Nephron (organoid): ENCODE results near the gene TAF11L7.
"Not testable (repeated sequence)": the region's sequence is repeated elsewhere in the genome, so short reads cannot be mapped to it uniquely, and the experiment has no call there.

Experiments
- H3K27ac Mint-ChIP-seq, 3 experiments: 2 replicates each; pipeline ENCODE4 v1.8.0; 2020; ENCODE audit warnings: mixed read lengths in 3 of 3, mild to moderate bottlenecking in 2 of 3, moderate library complexity in 1 of 3
- H3K27me3 Mint-ChIP-seq: 2 replicates; pipeline ENCODE4 v1.8.0; 2021; ENCODE audit warnings: low read depth, mild to moderate bottlenecking, moderate library complexity, mixed read lengths
- H3K36me3 Mint-ChIP-seq: 2 replicates; pipeline ENCODE4 v1.8.0; 2020; ENCODE audit warnings: low read depth, mixed read lengths
- H3K4me1 Mint-ChIP-seq: 2 replicates; pipeline ENCODE4 v1.8.0; 2020; ENCODE audit warnings: mixed read lengths
- H3K4me3 Mint-ChIP-seq, 3 experiments: 2 replicates each; pipeline ENCODE4 v1.8.0; 2020; ENCODE audit warnings: mild to moderate bottlenecking in 3 of 3, mixed read lengths in 3 of 3, moderate library complexity in 2 of 3
- H3K9me3 Mint-ChIP-seq: 2 replicates; pipeline ENCODE4 v1.8.0; 2020; ENCODE audit warnings: mixed read lengths
- TF ChIP-seq, protein P1 (sequence below), 3 experiments: fragments of 200-600 bp; sonication (generic); IDR thresholded peaks; one replicate each; pipeline ENCODE4 v1.5.0; 2021; ENCODE audit warnings: antibody characterized with exemption in 3 of 3; ENCODE audit not compliant: unreplicated experiment in 3 of 3

Gene TAF11L7

DNA sequence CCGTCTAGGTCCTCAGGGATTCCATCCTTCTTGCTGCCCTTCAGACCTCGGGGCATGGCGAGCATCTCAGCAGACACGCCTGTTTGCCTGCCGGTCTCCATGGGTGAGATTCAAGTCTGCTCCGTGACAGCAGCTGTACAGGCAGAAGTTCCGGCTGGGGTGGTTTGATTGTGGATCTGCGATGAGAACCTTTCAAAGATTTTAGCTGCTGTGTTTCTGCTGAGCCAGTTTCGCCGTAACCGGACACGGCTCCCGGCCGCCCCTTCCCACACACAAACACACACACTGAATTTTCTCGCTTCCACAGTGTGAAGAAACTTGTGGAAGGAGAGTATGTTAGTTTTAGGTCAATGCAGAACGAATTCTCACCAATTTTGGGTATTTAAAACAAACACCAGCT lies at the start of gene TAF11L7:
Gene TAF11L7 (minus strand): TSS at position 101 of the 400 bp plus-strand sequence.
- not testable (repeated sequence) for H3K4me3 Mint-ChIP-seq, H3K36me3 Mint-ChIP-seq, H3K4me1 Mint-ChIP-seq, H3K27ac Mint-ChIP-seq, H3K9me3 Mint-ChIP-seq, H3K27me3 Mint-ChIP-seq

DNA sequence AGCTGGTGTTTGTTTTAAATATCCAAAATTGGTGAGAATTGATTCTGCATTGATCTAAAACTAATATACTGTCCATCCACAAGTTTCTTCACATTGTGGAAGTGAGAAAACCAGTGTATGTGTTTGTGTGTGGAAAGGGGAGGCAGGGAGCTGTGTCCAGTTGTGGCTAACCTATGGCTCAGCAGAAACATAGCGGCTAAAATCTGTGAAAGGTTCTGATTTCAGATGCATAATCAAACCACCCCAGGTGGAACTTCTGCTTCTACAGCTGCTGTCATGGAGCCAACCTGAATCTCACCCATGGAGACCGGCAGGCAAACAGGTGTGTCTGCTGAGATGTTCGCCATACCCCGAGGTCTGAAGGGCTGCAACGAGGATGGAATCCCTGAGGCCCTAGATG lies 48.6 kb upstream of the TAF11L7 start, which contains the start of gene TAF11L14:
Gene TAF11L14 (plus strand): TSS at position 301 of the 400 bp plus-strand sequence.
- TF ChIP-seq, protein P1, sequence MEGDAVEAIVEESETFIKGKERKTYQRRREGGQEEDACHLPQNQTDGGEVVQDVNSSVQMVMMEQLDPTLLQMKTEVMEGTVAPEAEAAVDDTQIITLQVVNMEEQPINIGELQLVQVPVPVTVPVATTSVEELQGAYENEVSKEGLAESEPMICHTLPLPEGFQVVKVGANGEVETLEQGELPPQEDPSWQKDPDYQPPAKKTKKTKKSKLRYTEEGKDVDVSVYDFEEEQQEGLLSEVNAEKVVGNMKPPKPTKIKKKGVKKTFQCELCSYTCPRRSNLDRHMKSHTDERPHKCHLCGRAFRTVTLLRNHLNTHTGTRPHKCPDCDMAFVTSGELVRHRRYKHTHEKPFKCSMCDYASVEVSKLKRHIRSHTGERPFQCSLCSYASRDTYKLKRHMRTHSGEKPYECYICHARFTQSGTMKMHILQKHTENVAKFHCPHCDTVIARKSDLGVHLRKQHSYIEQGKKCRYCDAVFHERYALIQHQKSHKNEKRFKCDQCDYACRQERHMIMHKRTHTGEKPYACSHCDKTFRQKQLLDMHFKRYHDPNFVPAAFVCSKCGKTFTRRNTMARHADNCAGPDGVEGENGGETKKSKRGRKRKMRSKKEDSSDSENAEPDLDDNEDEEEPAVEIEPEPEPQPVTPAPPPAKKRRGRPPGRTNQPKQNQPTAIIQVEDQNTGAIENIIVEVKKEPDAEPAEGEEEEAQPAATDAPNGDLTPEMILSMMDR (IDR thresholded peaks at IDR 0.05; ENCODE audit: unreplicated experiment in 3 of 3) = no peak
- H3K36me3 Mint-ChIP-seq = no peaks in the 10 kb centered on the region
- H3K4me1 Mint-ChIP-seq = no peaks in the 10 kb centered on the region
- peaks cover 4% of the 10 kb centered on the region for H3K9me3 Mint-ChIP-seq
- H3K4me3 Mint-ChIP-seq = no peak within 1 kb of the TSS
- H3K27me3 Mint-ChIP-seq = peaks cover 3% of the 10 kb centered on the region
- H3K27ac Mint-ChIP-seq = no peak within 1 kb of the TSS

DNA sequence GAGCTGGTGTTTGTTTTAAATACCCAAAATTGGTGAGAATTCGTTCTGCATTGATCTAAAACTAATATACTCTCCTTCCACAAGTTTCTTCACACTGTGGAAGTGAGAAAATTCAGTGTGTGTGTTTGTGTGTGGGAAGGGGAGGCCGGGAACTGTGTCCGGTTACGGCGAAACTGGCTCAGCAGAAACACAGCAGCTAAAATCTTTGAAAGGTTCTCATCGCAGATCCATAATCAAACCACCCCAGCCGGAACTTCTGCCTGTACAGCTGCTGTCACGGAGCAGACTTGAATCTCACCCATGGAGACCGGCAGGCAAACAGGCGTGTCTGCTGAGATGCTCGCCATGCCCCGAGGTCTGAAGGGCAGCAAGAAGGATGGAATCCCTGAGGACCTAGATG lies 46.2 kb upstream of the TAF11L7 start, which contains the start of gene TAF11L13:
Gene TAF11L13 (plus strand): TSS at position 301 of the 400 bp plus-strand sequence.
- H3K36me3 Mint-ChIP-seq, H3K27me3 Mint-ChIP-seq, H3K4me1 Mint-ChIP-seq, H3K4me3 Mint-ChIP-seq, H3K27ac Mint-ChIP-seq, H3K9me3 Mint-ChIP-seq: not testable (repeated sequence)

DNA sequence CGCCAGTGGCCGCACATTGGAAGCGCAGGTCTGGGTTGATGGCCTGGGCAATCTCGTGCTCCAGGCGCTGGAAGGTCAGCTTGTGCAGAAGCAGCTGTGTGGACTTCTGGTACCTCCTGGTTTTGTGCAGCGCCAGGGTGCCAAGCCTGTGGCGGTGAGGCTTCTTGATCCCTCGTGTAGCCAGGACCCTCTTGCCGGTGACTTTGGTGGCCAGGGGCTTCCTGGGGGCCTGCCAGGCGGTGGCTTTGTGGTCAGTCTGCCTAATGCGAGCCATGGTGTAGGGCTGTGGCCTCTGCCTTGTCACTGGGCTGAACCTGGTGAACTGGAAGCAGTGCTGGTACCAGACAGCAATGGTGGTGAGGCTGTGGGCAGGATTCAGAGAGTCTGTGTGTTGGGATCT lies 40.1 kb upstream of the TAF11L7 start:
- TF ChIP-seq, protein P1 (IDR thresholded peaks at IDR 0.05; ENCODE audit: unreplicated experiment in 3 of 3) = no peak
- H3K4me3 Mint-ChIP-seq = no peak overlapping the region
- H3K4me1 Mint-ChIP-seq = no peaks in the 10 kb centered on the region
- no peaks in the 10 kb centered on the region for H3K9me3 Mint-ChIP-seq
- no peak overlapping the region for H3K27ac Mint-ChIP-seq
- H3K27me3 Mint-ChIP-seq = peaks cover 4% of the 10 kb centered on the region
- H3K36me3 Mint-ChIP-seq = no peaks in the 10 kb centered on the region

GRCh38 chr5:17620627-17621026 lies 35.1 kb upstream of the TAF11L7 start:
- Mint-ChIP-seq H3K36me3 (no peaks in the 10 kb centered on the region), H3K4me3 (no peak overlapping the region), H3K27ac (no peak overlapping the region), H3K9me3 (peaks cover 7% of the 10 kb centered on the region), H3K4me1 (no peaks in the 10 kb centered on the region), H3K27me3 (peaks cover 10% of the 10 kb centered on the region)
- TF ChIP-seq, protein P1 (IDR thresholded peaks at IDR 0.05; ENCODE audit: unreplicated experiment in 3 of 3) = no peak

DNA sequence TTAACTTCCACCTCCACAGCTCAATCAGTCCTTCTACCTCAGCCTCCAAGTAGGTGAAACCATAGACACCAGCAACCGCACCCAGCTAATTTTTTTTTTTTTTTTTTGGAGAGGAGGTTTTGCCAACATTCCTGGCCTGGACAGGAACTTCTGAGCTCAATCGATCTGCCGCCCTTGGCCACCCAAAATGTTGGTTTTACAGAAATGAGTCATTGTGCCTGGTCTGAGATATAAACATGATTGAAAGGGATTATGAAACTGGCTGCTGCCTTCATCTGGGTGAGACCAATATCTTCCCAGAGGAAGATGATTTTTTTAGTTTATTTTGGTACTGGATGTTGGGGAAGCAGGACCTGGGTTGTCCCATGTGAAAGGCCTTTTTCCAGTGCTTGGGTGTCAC lies 33.8 kb upstream of the TAF11L7 start:
- no peak overlapping the region for H3K27ac Mint-ChIP-seq
- no peaks in the 10 kb centered on the region for H3K4me1 Mint-ChIP-seq
- H3K36me3 Mint-ChIP-seq = no peaks in the 10 kb centered on the region
- peaks cover 7% of the 10 kb centered on the region for H3K9me3 Mint-ChIP-seq
- TF ChIP-seq, protein P1 (IDR thresholded peaks at IDR 0.05; ENCODE audit: unreplicated experiment in 3 of 3) = no peak
- peaks cover 10% of the 10 kb centered on the region for H3K27me3 Mint-ChIP-seq
- no peak overlapping the region for H3K4me3 Mint-ChIP-seq

- Mint-ChIP-seq H3K4me1 (no peaks in the 10 kb centered on the region), H3K4me3 (no peak overlapping the region), H3K27me3 (peaks cover 13% of the 10 kb centered on the region), H3K27ac (no peak overlapping the region), H3K9me3 (peaks cover 7% of the 10 kb centered on the region), H3K36me3 (no peaks in the 10 kb centered on the region)
- TF ChIP-seq, protein P1 (IDR thresholded peaks at IDR 0.05; ENCODE audit: unreplicated experiment in 3 of 3) = no peak
These were observed 29.5 kb upstream of the TAF11L7 start for GRCh38 chr5:17614872-17615605.

DNA sequence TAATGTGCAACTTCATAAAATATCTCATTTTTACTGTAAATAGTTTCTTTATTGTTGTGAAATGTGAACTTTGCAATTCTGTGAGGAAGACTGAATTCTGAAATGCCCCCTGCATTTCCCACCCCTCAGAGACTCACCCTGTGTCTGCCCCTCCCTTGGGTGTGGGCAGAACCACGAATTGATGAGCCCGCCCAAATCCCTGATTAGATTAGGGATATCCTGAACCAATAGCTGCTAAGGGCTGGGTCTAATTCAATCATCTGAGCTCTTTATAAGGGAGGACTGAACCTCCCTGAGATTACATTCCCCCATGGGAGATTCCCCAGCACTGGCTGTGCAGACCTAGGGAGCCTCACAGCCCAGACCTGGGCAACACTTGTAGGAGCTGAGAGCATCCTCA lies 24.5 kb upstream of the TAF11L7 start, which contains the start of gene TAF11L12:
Gene TAF11L12 (plus strand): TSS at position 301 of the 400 bp plus-strand sequence.
- H3K4me3 Mint-ChIP-seq, H3K9me3 Mint-ChIP-seq, H3K4me1 Mint-ChIP-seq, H3K36me3 Mint-ChIP-seq, H3K27ac Mint-ChIP-seq, H3K27me3 Mint-ChIP-seq: not testable (repeated sequence)

DNA sequence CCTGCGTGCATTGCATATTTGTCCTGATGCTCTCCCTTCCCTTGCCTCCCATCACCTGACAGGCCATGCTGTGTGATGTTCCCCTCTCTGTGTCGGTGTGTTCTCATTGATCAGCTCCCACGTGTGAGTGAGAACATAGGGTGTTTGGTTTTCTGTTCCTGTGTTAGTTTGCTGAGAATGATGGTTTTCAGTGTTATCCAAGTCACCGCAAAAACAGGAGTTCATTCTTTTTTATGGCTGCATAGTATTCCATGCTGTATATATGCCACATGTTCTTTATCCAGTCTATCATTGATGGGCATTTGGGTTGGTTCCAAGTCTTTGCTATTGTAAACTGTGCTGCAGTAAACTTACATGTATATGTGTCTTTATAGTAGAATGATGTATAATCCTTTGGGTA lies 21.9 kb upstream of the TAF11L7 start:
- not testable (repeated sequence) for H3K27me3 Mint-ChIP-seq, H3K36me3 Mint-ChIP-seq, H3K9me3 Mint-ChIP-seq, H3K4me3 Mint-ChIP-seq, H3K27ac Mint-ChIP-seq, H3K4me1 Mint-ChIP-seq
